Fibroblast of villous mesenchyme (primary cell): Measurements from ENCODE around the gene PMEL. TPM values are rescaled to one million over a fixed set of nuclear protein-coding genes. Genes with fewer than 3 reads are reported as not detected.

ENCODE experiments used
- DNase-seq: peaks from one replicate; pipeline ENCODE4 v3.0.0-alpha.2; 2010; ENCODE audit warnings: low read depth
- H3K4me3 ChIP-seq: 2 replicates; pipeline ENCODE4 v1.5.1; 2011; ENCODE audit warnings: low read depth, mild to moderate bottlenecking, low read length
- total RNA-seq: library from RNA; depleted of rRNA; stranded (reverse); fragments of >200 nt; gene quantifications from 2 replicates; pipeline ENCODE4 v1.2.3, GENCODE V29; 2012
- TF ChIP-seq, protein P1 (sequence below): IDR thresholded peaks from 2 replicates; pipeline ENCODE4 v1.5.1; 2012; ENCODE audit warnings: low read depth, mild to moderate bottlenecking, low read length; ENCODE audit not compliant: insufficient read depth

Gene PMEL
- total RNA-seq, 1 donor: 1.3 TPM

DNA sequence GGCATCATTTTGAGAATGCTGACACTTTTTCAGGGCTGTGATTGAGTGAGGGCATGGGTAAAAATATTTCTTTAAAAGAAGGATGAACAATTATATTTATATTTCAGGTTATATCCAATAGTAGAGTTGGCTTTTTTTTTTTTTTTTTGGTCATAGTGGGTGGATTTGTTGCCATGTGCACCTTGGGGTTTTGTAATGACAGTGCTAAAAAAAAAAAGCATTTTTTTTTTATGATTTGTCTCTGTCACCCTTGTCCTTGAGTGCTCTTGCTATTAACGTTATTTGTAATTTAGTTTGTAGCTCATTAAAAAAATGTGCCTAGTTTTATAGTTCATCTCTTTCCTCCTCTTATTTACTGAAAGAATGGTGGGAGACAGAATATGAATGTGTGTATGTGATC lies 6.6 kb upstream of the PMEL start:
- no peak for DNase-seq
- TF ChIP-seq, protein P1, sequence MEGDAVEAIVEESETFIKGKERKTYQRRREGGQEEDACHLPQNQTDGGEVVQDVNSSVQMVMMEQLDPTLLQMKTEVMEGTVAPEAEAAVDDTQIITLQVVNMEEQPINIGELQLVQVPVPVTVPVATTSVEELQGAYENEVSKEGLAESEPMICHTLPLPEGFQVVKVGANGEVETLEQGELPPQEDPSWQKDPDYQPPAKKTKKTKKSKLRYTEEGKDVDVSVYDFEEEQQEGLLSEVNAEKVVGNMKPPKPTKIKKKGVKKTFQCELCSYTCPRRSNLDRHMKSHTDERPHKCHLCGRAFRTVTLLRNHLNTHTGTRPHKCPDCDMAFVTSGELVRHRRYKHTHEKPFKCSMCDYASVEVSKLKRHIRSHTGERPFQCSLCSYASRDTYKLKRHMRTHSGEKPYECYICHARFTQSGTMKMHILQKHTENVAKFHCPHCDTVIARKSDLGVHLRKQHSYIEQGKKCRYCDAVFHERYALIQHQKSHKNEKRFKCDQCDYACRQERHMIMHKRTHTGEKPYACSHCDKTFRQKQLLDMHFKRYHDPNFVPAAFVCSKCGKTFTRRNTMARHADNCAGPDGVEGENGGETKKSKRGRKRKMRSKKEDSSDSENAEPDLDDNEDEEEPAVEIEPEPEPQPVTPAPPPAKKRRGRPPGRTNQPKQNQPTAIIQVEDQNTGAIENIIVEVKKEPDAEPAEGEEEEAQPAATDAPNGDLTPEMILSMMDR: no peak
- H3K4me3 ChIP-seq: peak overlapping the region; percentile 65

DNA sequence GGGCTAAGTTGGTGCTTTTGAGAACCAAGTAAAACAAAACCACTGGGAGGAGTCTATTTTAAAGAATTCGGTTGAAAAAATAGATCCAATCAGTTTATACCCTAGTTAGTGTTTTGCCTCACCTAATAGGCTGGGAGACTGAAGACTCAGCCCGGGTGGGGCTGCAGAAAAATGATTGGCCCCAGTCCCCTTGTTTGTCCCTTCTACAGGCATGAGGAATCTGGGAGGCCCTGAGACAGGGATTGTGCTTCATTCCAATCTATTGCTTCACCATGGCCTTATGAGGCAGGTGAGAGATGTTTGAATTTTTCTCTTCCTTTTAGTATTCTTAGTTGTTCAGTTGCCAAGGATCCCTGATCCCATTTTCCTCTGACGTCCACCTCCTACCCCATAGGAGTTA lies 6.2 kb upstream of the PMEL start:
- H3K4me3 ChIP-seq: peak overlapping the region; percentile 65
- peak; percentile 81 for DNase-seq
- TF ChIP-seq, protein P1: no peak

DNA sequence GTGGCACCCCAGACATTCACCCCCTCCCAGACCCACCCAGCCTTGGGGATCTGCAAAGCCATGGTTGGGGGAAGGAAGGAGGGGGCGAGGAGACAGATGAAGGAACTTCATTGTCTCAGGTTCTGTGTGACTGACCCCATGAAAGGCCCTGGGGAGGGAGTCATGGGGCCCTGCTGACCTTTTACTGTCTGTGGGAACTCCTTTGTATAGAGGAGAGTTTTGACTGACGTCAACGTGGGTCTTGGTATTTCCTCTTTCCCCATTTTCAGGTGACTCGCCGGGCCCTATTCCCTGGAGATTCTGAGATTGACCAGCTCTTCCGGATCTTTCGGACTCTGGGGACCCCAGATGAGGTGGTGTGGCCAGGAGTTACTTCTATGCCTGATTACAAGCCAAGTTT lies 4.9 kb upstream of the PMEL start:
- H3K4me3 ChIP-seq: no peak overlapping the region
- TF ChIP-seq, protein P1: no peak
- DNase-seq: no peak

DNA sequence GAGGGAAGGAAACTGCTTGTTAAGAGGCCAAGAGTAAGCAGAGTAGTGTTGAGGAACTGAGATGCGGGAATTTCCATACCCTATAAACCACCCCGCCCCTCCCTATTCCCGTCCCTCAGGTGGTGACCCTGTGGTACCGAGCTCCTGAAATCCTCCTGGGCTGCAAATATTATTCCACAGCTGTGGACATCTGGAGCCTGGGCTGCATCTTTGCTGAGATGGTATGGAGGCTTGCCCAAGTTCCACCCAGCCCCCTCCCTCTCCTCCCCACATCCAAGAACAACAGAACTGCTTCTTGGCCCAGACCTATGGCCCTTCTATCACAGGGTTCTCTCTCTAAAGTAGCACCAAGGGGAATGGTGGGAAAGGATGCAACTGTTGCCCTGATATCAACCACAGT lies 3.5 kb upstream of the PMEL start:
- no peak for DNase-seq
- TF ChIP-seq, protein P1: no peak
- no peak overlapping the region for H3K4me3 ChIP-seq

DNA sequence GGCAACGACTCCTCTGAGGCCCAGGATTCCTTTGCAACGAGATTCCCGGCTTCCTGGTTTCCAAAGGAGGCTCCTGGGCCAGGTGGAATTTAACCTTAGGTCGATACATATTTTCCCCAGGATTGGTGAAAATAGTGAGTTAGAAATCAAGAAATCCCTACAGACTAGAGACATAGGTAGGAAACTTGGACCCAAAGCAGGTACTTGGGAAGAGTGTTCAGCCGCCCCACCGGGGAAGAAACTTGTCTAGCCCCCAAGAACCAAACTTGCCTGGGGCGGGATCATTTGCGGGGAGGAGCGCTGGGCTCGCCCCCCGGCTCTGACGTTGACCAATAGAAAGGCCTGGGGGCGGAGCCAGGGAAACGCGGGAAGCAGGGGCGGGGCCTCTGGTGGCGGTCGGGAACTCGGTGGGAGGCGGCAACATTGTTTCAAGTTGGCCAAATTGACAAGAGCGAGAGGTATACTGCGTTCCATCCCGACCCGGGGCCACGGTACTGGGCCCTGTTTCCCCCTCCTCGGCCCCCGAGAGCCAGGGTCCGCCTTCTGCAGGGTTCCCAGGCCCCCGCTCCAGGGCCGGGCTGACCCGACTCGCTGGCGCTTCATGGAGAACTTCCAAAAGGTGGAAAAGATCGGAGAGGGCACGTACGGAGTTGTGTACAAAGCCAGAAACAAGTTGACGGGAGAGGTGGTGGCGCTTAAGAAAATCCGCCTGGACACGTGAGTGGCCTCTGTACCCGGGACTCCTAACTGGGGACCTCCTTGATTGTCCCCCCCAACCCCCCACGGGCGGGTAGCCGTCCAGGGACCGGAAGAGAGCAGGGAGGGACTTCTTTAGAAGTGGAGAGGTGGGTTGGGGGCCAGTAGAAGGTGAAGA lies 803 bp upstream of the PMEL start, which contains the start of gene CDK2:
TSS of gene CDK2 (plus strand) at position 423 of the 874 bp plus-strand sequence. CDS start at position 602, 179 bp downstream.
- TF ChIP-seq, protein P1: no peak
- DNase-seq: peak; percentile 73
- H3K4me3 ChIP-seq: peak within 1 kb of the TSS; percentile 92

DNA sequence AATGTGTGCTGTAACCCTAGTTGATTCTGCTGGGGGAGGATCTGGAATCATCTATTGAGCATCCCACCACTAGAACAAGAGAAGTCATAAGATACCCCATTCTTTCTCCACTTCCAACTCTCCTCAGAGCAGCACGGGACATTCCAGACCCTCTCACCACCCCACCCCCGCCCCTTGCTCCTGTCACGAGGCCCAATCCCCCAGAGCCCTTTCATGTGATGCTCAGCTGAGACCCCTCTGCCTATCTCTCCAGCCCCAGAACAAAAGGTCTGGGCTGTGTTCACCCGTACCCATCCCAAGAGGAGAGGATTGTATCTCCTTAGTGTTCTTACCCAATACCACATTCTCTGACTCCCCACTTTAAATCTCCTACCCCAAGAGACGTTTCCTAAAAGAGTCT lies 602 bp downstream of the PMEL start:
- no peak overlapping the region for H3K4me3 ChIP-seq
- TF ChIP-seq, protein P1: no peak
- DNase-seq: no peak
